Ishikawa (cell line): ENCODE data around the gene GABRB1.

ENCODE experiments used
- CEBPB ChIP-seq: IDR thresholded peaks from 2 replicates; pipeline ENCODE4 v1.6.1; 2012
- CREB1 ChIP-seq: IDR thresholded peaks from 2 replicates; pipeline ENCODE4 v1.6.1; 2012; ENCODE audit warnings: low read depth
- EGR1 ChIP-seq: IDR thresholded peaks from 2 replicates; pipeline ENCODE4 v1.6.1; 2012
- EP300 ChIP-seq: IDR thresholded peaks from 2 replicates; pipeline ENCODE4 v1.6.1; 2012; ENCODE audit warnings: borderline replicate concordance
- FOXM1 ChIP-seq: IDR thresholded peaks from 2 replicates; pipeline ENCODE4 v1.6.1; 2012; ENCODE audit warnings: low read depth, borderline replicate concordance
- MAX ChIP-seq: IDR thresholded peaks from 2 replicates; pipeline ENCODE4 v1.6.1; 2012
- RAD21 ChIP-seq: IDR thresholded peaks from 2 replicates; pipeline ENCODE4 v1.6.1; 2012; ENCODE audit warnings: low read depth
- REST ChIP-seq: IDR thresholded peaks from 2 replicates; pipeline ENCODE4 v1.6.1; 2012; ENCODE audit warnings: low read depth, mild to moderate bottlenecking
- TAF1 ChIP-seq: IDR thresholded peaks from 2 replicates; pipeline ENCODE4 v1.6.1; 2012; ENCODE audit warnings: low read depth, mild to moderate bottlenecking
- TCF12 ChIP-seq: IDR thresholded peaks from 2 replicates; pipeline ENCODE4 v1.6.1; 2012; ENCODE audit warnings: low read depth
- TEAD4 ChIP-seq: IDR thresholded peaks from 2 replicates; pipeline ENCODE4 v1.6.1; 2012
- USF1 ChIP-seq: IDR thresholded peaks from 2 replicates; pipeline ENCODE4 v1.6.1; 2012
- YY1 ChIP-seq: IDR thresholded peaks from 2 replicates; pipeline ENCODE4 v1.6.1; 2012; ENCODE audit warnings: low read depth
- ZBTB7A ChIP-seq: IDR thresholded peaks from 2 replicates; pipeline ENCODE4 v1.6.1; 2012; ENCODE audit warnings: low read depth

- no peak for TF ChIP-seq MAX
- TF ChIP-seq EP300 = no peak
- no peak for TF ChIP-seq CREB1
- no peak for TF ChIP-seq RAD21
- no peak for TF ChIP-seq CEBPB
- TF ChIP-seq EGR1 = no peak
- TF ChIP-seq YY1 = no peak
- no peak for TF ChIP-seq ZBTB7A
- TF ChIP-seq REST = no peak
- TF ChIP-seq TAF1 = no peak
- TF ChIP-seq USF1 = no peak
- TF ChIP-seq FOXM1 = no peak
- no peak for TF ChIP-seq TCF12
- TF ChIP-seq TEAD4 = no peak
Measured at GRCh38 chr4:47381172-47381571, 349.8 kb downstream of the GABRB1 start.
